Fibroblast of skin of right quadriceps (primary cell): ENCODE data around the gene RIMKLA.

Experiments
- DNase-seq: peaks from one replicate; pipeline ENCODE4 v3.0.0-alpha.2; 2013

The RIMKLA gene, protein sequence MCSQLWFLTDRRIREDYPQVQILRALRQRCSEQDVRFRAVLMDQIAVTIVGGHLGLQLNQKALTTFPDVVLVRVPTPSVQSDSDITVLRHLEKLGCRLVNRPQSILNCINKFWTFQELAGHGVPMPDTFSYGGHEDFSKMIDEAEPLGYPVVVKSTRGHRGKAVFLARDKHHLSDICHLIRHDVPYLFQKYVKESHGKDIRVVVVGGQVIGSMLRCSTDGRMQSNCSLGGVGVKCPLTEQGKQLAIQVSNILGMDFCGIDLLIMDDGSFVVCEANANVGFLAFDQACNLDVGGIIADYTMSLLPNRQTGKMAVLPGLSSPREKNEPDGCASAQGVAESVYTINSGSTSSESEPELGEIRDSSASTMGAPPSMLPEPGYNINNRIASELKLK

DNA sequence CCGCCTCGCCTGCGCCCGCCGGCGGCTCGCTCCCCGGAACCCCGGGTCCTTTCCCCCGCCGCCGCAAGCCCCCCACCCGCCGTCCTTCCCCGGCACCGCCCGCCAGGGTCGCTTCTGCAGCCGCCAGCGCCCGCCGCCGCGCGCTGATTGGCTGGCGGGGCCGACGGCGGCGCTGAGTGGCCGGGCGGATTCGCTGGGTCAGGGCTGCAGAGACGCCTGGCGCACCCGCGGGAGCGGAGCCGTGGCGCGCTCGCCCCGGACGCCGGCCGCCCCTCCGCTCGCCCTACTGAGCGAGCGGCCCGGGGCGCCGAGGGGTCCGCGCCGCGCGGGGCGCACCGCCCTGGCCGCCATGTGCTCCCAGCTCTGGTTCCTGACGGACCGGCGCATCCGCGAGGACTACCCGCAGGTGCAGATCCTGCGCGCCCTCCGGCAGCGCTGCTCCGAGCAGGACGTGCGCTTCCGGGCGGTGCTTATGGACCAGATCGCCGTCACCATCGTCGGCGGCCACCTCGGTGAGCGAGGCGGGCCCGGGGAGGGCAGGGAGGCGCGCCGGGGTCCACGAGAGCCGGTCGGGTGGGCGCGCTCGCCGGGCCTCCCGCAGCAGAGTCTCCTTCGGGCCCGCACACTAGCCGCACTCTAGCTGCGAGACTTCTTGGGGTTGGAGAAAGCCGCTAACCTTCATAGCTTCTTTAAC, at the start of gene RIMKLA:
TSS of gene RIMKLA (plus strand) at position 207 of the 694 bp plus-strand sequence. CDS start at position 350, 143 bp downstream.
- peak; percentile 11 for DNase-seq

GRCh38 chr1:42332877-42333276, 47.7 kb upstream of the RIMKLA start:
- no peak for DNase-seq

DNA sequence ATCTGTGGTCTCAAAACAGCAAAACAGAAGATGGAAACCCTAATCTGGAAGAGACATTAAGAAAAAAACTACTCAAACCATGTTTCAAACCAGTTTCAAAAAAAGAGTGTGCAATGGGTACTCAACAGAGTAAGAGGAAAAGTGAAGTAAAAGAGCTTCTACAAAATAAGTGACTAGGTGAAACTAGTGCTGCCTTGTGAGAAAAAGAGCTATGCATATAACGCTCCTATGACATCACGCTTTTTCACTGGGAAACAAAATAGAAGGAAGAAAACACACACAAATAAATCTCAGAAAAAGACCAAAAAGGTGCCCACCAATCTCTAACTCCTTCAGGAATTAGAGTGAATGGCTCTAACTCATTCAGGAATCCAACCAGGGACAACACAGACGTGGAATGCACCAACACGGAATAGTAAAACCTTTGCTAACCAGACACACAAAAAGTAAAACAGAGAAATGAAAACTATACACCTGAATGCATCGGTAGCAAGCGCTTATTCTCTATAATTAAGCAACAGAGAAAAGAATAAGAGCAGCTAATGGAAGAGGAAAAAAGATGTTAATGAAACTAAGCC, 46.8 kb upstream of the RIMKLA start:
- DNase-seq = no peak

DNA sequence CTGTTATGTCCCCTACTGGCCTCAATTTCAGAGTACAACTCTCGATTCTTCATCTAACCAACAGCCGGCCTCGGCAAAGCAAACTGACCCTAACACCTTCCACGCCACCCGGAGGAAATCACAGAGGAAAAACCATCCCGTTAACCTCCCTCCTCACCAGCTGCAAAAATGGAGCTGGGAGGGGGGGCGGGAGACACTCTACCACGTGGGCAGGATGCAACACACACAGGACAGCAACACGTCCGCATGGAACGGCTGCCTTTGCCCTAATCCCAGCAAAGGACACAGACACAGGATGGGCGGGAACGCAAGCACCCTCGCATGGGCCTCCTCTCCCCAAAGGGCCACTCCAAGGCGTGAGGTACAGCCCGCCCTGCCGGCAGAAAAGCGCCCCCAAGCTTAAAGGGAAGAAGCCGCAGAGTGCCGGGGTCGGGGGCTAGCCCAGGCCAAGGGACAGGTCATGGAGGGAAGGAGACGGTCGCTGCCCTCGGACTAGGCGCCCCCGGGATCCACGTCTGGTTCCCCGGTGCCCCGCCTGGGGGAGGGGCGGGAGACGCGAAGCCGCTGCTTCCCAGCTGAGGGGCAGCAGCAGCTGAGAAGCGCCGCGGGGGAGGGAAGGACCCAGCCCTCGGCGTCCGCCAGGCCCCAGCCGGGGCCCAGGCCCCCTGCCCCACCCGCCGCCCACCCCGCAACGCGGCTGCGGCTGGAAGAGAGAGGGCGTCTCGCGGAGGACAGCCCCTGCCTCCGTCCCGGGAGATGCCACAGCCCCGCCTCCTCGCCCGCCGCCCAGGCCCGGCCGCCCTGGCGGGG, 46.1 kb upstream of the RIMKLA start:
- peak; percentile 57 for DNase-seq

DNA sequence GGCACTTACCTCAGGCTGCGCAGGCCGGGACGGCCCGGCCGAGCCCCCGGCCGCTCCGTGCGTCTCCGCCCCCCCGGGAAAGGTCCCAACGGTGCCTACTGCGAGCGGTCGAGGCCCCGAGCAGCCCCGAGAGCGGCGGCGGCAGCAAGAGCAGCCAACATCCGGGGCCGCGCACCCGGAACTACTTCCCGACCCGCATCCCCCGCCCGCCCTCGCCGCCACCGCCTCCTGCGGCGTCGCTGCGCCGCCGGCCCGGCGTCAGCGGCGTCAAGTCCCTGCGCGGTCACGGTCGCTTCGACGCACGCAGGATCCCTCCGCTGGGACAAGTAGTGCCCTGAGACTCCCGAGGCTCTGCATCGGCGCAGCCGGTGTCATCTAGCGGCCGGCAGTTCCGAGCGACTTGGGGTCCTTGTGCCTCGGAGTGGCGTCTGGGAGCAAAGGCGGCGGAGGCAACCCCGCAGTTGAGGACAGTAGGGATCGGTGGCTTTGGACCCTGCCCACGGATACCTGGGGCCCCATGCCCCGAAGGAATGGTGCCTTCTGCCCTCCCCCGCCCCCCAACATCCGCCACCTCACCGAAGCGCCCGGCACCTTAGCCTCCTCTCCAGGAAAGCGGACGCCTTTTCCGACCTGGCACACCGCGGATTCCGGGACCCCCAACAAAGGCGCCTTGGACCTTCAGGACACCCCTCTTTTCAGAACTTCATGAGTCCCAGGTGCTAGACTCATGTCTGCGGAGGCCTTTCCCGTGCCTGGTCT, 45.4 kb upstream of the RIMKLA start, which contains the start of gene FOXJ3:
TSS of gene FOXJ3 (minus strand) at position 186 of the 759 bp plus-strand sequence. CDS start 24,142 bp downstream, outside the sequence.
- DNase-seq = peak; percentile 98

GRCh38 chr1:42335809-42336518, 44.6 kb upstream of the RIMKLA start:
- DNase-seq = peak; percentile 64

DNA sequence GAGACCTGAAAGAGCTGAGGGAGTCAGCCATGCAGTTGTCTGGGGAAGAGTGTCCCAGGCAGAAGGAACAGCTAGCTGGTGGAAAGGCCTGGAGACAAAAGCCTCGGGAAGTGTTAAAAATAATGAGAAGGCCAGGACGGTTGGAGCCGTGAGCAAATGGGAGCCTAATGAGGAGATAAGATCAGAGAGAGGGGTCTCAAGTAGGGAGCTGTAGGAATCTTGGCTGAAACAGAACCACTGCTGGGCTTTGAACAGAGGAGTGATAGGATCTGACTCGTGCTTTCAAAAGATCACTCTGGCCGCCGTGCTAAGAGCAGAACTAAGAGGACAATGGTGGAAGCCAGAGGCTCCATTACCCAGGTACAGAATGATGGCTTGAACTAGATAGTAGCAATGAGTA, 43.6 kb upstream of the RIMKLA start:
- DNase-seq = no peak

DNA sequence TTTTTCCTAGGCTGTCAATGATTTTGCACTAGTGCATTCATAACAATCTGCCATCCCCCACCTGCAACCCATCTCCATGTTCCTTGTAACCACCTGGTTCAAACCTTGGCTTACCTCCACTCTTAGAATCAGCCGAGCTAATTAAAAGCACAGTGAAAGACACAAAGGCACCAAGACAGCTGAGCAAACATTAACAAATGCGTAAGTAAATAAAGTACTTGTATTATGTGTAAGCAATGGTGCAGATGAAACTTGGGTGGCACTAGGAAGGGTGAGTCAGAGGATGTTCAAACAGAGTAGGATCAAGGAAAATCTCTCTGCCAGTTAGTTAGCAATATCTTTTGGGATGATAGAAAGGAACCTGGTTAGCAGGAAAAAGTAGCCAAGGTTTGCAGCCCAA, 40.5 kb upstream of the RIMKLA start:
- DNase-seq = no peak

DNA sequence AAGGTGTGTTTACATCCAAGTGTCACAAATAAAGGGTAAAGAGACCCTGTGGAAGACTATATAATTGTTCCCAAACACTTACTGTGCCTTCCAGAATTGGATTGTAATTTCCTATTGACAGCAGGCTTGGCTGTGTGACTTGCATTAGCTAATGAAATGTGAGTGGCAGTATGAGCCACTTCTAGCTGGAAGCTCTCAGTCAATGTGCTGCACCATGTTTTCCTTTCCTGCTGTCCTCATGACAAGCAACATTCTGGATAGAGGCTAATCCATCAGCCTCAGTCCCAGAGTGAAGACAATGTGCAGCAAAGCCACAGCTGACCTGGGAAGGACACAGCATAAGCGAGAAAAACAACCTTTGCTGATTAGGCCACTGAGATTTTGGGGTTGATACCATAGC, 39.7 kb upstream of the RIMKLA start:
- DNase-seq = no peak

- no peak for DNase-seq
Measured at GRCh38 chr1:42343049-42343448, 37.5 kb upstream of the RIMKLA start.

- DNase-seq = no peak
Measured at GRCh38 chr1:42348498-42348897, 32.1 kb upstream of the RIMKLA start.

DNA sequence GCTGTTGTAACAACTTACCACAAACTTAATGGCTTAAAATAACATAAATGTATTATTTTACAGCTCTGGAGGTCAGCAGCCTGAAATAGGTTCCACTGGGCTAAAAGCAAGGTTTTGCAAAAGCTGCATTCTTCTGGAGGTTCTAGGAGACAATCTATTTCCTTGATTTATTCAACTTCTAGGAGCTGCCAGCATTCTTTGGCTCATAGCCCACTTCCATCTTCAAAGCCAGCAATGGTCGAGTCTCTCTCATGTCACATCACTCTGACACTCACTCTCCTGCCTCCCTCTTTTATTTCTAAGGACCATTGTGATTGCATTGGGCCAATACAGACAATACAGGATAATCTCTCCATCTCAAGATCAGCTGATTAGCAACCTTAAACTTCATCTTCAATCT, 30.5 kb upstream of the RIMKLA start:
- peak; percentile 3 for DNase-seq

DNA sequence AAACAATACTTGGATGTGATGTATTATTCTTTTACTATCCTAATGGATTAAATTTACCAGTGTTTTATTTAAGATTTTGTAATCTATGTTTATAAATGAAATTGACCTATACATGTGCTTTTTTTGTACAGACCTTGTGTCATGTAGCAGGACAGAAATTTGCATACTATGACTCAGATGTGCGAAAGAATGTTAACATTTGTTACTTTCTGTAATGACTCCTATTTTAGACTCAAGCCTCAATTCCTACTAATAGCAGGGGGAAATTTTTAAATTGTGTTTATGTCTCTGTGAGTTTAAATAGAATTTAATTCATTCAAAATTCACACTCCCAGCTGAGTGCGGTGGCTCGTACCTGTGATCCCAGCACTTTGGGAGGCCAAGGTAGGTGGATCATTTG, 21.8 kb upstream of the RIMKLA start:
- DNase-seq = no peak

DNA sequence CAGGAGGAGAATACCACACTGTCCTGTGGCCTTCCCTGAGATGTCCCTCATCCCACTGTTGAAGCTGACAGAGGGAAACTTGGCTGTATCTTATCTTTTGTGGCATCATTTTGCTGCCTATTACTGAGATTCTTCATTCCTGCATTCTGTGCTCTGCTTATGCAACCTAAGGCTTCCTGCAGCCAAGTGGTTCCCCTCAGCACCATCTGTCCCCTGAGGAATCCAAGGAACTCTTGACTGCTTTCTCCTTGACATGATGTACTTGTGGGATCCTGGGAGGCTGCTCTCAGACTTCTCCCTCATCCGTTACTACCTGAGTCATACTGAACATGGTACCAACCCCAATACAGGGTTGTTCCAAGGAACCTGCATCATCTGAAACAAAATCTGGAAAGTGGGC, 21.1 kb upstream of the RIMKLA start:
- DNase-seq = no peak

- no peak for DNase-seq
Measured at GRCh38 chr1:42364089-42364488, 16.5 kb upstream of the RIMKLA start.

GRCh38 chr1:42364542-42364941, 16.1 kb upstream of the RIMKLA start:
- no peak for DNase-seq

- no peak for DNase-seq
Measured at GRCh38 chr1:42365118-42365517, 15.5 kb upstream of the RIMKLA start.

GRCh38 chr1:42368096-42368795, 12.3 kb upstream of the RIMKLA start:
- DNase-seq = no peak

GRCh38 chr1:42369471-42369870, 11.1 kb upstream of the RIMKLA start:
- DNase-seq = no peak

DNA sequence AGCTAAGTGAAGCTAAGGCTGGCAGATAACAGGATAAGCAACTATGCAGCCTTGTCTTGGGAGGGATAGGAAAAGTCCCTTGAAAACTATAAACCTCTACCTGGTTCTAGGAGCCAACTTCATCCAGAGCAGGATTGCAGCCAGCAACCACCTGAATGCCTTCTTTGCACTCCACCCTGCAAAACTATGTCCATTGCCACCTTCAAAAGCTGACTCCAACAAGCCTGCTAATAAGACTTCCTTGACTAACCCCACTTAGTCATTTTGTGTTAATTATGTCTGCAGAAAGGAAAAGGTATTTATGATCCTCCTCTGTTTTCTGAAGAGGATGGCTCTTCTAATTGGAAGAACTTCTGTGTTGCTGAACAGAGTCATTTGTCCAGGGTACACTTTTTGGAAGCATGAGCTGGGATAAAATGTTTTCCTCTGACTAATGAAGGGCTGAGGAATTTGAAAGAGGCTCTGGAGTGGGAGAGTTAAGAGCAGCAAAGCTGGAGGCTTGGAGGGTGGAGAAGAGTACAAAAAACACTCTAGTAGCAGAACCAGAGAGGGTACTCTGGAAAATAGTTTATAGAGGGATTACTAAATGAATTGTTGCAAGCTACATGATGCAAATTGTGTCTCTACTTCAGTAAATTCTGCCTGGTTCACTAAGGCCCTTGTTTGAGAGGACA, 9.6 kb upstream of the RIMKLA start:
- DNase-seq = no peak
